Measurements from ENCODE around the gene ABI1.
A peak's percentile ranks its signal among the peaks of the same experiment; 100 is the strongest.

The ABI1 gene

GRCh38 chr10:26770069-26770468, 90.7 kb downstream of the ABI1 start:
- DNase-seq (ENCODE audit: low read depth, low spot score): no peak

- DNase-seq (ENCODE audit: low read depth, low spot score): no peak
Observed at GRCh38 chr10:26765549-26765948, 95.2 kb downstream of the ABI1 start.

GRCh38 chr10:26759008-26759407, 101.8 kb downstream of the ABI1 start:
- DNase-seq (ENCODE audit: low read depth, low spot score): no peak

DNA sequence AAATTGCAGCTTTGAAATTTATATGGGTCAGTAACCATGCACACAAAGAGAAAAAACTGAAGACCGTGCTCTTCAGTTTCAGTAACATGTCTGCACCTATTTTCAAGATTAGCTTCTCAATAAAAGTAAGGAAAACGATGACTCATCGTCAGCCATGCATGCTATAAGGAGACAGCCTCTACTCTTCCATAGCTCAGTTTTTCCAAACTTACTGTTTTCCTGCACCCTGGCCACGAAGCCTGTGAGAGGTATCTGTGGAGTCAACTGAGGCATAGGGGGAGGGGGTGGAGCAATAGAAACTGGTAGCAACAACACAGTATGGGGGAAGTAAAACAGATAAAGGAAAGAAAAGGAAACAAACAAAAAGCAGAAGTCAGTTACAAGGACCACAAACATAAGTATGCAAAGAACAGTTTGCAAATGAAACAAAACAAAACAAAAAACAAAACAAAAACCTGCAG, 105.3 kb downstream of the ABI1 start:
- DNase-seq (ENCODE audit: low read depth, low spot score): peak; percentile 67

DNA sequence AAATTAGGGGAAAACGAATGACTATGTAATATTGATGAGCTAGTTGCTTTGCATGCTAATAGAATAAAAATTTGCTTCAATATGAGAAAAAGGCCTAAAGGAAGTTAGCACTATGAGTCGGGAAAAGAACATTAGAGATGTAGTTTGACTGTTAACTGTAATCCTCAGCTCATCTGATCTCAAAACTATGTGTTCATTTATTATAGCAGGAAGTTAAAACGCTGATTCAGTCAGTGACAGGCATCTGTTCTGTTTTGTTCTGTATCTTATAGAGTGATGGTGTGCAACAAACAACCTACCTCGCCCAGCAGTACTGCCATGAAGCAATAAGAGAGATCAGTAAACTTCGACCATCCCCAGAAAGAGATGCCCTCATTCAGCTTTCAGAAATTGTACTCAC, 114.7 kb downstream of the ABI1 start:
- DNase-seq (ENCODE audit: low read depth, low spot score): no peak

DNA sequence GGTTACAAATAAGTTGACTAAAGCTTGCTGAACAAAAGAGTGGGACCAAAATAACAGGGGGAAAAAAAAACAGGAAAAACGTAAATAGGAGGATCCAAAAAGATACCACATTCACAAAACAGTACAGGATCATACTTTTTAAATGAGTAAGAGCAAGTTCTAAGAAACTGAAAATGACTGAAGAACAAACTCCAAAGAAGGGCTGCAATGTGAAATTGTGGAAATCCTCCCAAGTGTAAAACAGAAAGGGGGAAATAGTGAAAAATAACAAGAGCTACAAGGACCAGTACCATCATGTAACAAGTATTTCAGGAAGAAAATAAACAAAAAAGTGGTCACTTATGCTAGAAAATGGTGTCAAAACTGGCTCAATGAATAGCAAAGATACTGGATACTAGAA, 116.9 kb downstream of the ABI1 start:
- DNase-seq (ENCODE audit: low read depth, low spot score): no peak

DNA sequence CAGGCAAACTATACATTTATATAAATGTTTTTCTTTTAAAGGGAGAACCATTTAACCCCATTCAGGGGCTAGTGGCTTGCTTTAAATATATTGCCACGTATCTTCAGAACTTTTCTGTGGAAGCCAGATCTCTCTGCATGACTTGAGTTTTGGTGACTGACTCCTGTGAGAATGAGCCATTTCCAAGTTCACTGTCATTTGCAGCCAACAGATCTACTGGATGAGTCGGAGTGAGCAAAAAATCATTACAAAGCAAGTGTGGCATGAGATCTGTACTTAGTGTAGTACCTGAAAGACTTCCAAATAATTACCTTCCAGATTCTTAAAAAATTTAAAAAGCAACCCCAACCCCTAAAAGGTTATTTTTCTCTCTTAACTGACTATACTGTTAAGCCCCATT, 117.7 kb downstream of the ABI1 start:
- no peak for DNase-seq (ENCODE audit: low read depth, low spot score)

DNA sequence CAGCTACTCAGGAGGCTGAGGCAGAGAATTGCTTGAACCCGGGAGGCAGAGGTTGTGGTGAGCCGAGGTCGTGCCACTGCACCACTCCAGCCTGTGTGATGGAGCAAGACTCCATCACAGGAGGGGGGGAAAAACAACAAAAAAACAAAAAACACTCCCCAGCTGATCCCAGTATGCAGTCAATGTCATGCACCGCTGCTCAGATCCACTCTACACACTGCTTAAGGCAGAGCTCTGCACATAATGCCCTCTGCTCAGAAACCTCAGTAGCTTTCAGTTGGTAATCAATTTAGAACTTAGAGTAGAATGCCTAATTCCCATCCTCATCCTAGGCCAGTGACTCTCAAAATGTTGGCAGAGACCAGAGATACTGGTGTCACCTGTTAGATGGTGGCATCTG, 119.4 kb downstream of the ABI1 start:
- DNase-seq (ENCODE audit: low read depth, low spot score): no peak

DNA sequence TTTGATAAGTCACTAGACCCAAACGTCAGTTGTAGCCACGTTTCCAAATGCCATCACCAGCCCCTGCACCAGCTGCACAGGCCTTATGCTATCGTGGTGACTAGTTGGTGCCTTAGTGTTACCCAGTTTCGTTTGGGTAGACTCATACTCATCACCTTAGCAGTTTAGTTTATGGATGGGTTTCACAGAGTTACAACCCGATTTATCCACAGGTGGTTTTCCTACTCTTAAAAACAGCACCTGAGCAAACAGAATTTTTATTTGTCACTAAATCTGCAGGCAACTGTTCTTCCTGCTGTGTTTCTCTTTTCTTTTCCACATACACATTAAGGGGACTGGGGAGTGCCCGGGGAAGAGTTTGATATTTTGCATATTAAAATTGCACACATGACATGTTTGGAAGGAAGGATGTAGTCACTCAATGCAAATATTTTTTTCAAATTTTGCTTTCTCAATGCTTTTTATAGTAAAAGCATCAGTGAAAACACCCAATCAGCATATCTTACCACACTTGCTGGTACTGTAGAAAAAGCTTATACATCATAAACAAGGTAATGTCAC, 121.6 kb downstream of the ABI1 start:
- no peak for DNase-seq (ENCODE audit: low read depth, low spot score)

- no peak for DNase-seq (ENCODE audit: low read depth, low spot score)
Observed at GRCh38 chr10:26738301-26738911, 122.4 kb downstream of the ABI1 start.

DNA sequence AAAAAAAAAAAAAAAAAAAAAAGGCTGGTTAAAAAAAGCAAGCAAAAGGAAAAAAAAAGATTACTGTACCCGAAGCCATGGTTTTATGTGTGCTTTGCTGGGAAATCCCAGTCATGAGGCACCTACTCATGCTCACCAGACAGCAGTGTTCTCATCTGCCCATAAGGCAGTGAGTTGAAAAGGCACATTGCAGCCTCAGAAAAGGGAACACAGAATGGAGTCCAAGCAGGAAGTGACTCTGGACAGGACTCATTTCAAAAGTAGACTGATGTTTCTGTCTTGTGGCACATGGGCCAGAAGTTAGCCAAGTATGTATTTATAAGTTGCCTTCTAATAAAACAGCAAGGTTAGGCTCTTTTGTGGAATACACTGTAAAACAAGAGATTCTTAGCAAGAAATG, 123.0 kb downstream of the ABI1 start:
- peak; percentile 21 for DNase-seq (ENCODE audit: low read depth, low spot score)

GRCh38 chr10:26735435-26735834, 125.3 kb downstream of the ABI1 start:
- DNase-seq (ENCODE audit: low read depth, low spot score): no peak

- peak; percentile 65 for DNase-seq (ENCODE audit: low read depth, low spot score)
Observed at GRCh38 chr10:26733750-26734568, 126.8 kb downstream of the ABI1 start.

- no peak for DNase-seq (ENCODE audit: low read depth, low spot score)
Observed at GRCh38 chr10:26730552-26730951, 130.2 kb downstream of the ABI1 start.

DNA sequence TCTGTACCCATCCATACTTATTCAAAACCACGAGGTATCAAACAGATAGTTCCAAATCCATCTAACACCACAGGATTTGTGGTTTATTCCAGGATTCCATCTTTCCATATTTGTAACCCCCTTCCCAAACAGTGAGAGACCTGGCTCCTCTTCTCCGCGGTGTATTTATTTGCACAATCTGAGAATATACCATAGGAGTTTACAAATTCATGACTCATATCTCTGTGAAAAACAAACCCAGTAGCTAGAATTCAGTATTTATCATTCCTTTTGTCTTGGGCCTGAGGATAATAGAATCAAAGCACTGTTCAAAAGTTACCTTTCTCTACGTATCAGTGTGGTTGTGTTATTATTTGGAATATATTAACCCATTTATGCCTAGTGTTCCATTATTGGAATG, 131.4 kb downstream of the ABI1 start:
- DNase-seq (ENCODE audit: low read depth, low spot score): no peak

DNA sequence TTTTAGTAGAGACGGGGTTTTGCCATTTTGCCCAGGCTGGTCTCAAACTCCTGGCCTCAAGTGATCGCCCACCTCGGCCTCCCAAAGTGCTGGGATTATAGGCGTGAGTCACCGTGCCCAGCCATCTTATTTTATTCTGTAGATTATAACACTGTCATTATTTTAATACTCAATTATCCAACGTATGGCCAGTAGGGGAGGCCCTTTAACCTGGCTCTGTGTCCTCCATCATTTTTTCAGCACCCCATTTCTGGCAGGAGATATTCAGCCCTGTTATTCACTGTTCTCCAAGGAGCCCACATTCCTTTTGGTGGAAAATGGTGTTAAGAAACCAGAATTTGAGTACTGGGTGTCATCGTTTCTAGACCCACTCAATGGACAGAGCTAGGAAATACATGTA, 131.8 kb downstream of the ABI1 start:
- no peak for DNase-seq (ENCODE audit: low read depth, low spot score)

- DNase-seq (ENCODE audit: low read depth, low spot score): no peak
Observed at GRCh38 chr10:26727005-26727404, 133.8 kb downstream of the ABI1 start.

DNA sequence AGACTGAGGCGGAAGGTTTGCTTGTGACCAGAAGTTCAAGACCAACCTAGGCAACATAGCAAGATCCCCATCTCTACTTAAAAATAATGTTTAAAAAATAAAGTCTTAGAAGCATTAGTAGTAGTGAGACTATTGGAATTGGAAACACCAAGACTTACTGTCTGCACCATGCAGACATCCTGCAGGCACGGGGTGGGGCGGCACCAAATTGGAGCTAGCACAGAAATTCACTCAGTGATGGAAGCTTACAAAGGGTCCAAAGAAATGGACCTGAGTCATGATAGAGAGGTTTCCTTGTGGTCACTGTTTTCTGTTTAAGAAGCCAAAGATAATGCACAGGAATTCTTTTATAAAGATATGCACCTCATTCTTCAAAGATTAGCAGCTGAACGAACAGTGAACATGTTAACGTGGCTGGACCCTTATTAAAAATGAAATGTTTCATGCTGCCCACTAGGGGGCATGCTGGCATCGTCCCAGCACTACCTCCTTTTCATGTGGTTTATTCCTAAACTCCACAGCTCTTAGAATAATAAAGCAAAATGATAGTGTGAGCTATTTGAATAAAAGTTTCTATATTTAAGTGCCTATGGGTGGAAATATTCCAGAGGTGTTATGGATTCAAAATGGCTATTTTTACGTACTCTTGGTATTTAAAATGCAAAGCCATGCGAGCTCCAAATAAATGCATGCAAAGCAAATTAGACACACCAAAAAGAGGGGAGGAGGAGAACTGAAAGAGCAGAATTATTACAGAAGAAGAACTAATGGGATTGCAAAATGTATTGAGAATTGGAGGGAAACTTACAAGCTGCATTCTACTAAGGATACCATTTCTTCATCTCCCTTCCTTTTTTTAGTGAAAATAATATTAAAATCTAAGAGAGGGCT, 134.7 kb downstream of the ABI1 start:
- DNase-seq (ENCODE audit: low read depth, low spot score): peak; percentile 93

DNA sequence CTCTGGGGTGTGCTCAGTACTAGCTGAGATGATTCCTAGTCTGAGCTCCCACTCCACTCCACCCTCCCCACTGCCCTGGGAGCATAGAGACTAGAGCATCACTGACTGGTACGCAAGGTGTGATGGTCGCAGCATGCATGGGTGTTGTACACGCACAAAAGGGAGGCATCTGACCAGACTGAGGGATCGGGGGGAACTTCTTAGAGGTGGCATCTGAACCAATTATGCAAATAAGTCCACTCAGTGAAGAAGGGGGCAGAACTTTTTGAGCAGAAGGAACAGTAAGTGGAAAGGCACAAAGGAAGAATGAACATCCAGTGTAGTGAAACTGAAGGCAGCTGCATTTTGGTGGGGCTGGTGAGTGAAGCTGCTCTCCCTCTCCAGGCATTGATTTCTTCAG, 137.7 kb downstream of the ABI1 start:
- DNase-seq (ENCODE audit: low read depth, low spot score): no peak

DNA sequence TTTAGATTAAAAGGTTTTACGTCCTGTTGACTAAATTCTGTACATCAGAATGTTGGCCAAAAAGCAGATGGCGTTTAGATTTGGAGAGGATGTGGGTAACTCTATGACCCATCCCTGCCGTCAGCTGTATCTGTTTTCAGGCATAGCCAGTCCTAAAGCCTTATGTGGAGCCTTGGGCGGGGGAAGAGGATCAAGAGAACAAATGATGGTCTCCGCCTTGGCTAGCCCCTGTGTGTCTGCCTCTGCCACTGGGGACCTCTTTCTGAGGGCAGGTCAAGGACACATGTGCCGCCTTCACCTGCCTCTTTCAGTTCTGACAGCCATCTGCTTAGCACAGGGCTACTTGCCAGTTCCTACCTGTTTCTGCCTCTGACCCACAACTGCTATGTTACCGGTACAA, 139.2 kb downstream of the ABI1 start:
- no peak for DNase-seq (ENCODE audit: low read depth, low spot score)

GRCh38 chr10:26717476-26717875, 143.3 kb downstream of the ABI1 start:
- no peak for DNase-seq (ENCODE audit: low read depth, low spot score)

DNA sequence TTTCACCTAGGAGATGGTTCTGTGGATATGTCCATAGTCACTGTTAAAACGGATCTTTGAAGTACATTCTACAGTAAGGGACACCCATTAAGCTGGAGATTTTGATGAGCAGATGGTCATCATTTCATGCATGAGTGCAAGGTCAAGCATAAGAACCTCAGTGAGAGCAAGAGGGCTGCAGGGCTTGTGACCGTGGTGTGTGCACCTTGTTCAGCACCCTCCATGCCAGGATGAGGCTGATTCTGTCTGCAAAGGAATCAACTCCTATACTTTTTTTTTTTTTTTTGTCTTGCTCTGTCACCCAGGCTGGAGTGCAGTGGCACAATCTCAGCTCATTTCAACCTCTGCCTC, 145.6 kb downstream of the ABI1 start:
- DNase-seq (ENCODE audit: low read depth, low spot score): no peak
